Esophagus (tissue), 2 donors: ENCODE measurements around the gene KLHDC2. TPM values are rescaled to one million over a fixed set of nuclear protein-coding genes. Genes with fewer than 3 reads are reported as not detected.
"Not testable (repeated sequence)": the region's sequence is repeated elsewhere in the genome, so short reads cannot be mapped to it uniquely, and the experiment has no call there.

Experiments
- H3K27ac ChIP-seq, 2 donors: one replicate each; pipeline ENCODE4 v1.5.1; 2013; ENCODE audit warnings: low read depth in 2 of 2, mild to moderate bottlenecking in 2 of 2, inconsistent platforms in 1 of 2, low read length in 1 of 2, moderate library complexity in 1 of 2
- H3K27me3 ChIP-seq, 2 donors: one replicate each; pipeline ENCODE4 v1.6.1; 2013; ENCODE audit warnings: low read length in 2 of 2, control low read depth in 1 of 2, mild to moderate bottlenecking in 1 of 2; ENCODE audit not compliant: insufficient read depth in 2 of 2, control insufficient read depth in 1 of 2
- H3K36me3 ChIP-seq, 2 donors: one replicate each; pipeline ENCODE4 v1.6.1; 2013; ENCODE audit warnings: low read length in 1 of 2; ENCODE audit not compliant: control insufficient read depth in 2 of 2, insufficient read depth in 2 of 2
- H3K4me1 ChIP-seq, 2 donors: one replicate each; pipeline ENCODE4 v1.6.1; 2013; ENCODE audit warnings: low read length in 1 of 2; ENCODE audit not compliant: control insufficient read depth in 2 of 2, insufficient read depth in 2 of 2
- H3K4me3 ChIP-seq, 2 donors: one replicate each; pipeline ENCODE4 v1.5.1; 2013; ENCODE audit warnings: low read length in 2 of 2, mild to moderate bottlenecking in 2 of 2, low read depth in 1 of 2, moderate library complexity in 1 of 2
- H3K9me3 ChIP-seq, 2 donors: one replicate each; pipeline ENCODE4 v1.6.1; 2013; ENCODE audit warnings: mild to moderate bottlenecking in 2 of 2, low read depth in 1 of 2, low read length in 1 of 2, moderate library complexity in 1 of 2; ENCODE audit not compliant: control insufficient read depth in 2 of 2, insufficient read depth in 1 of 2
- WGBS, 2 donors: extraction: QIAGEN DNeasy Blood & Tissue Kit; methylation state at CpG; one replicate each; pipeline ENCODE4 v1.1.7; 2013; 5-methylcytosine and 5-hydroxymethylcytosine counted together
- polyA plus RNA-seq, 2 donors: library from polyadenylated mRNA; stranded (reverse); fragments of 200-250 nt; gene quantifications; one replicate each; pipeline ENCODE4 v1.2.3, GENCODE V29; 2013
- donor health status: healthy with polysubstance abuse.
- donor health status: Bipolar disorder and iron deficiency.

Gene KLHDC2
- polyA plus RNA-seq, 2 donors: 24.2 to 31.6 TPM

DNA sequence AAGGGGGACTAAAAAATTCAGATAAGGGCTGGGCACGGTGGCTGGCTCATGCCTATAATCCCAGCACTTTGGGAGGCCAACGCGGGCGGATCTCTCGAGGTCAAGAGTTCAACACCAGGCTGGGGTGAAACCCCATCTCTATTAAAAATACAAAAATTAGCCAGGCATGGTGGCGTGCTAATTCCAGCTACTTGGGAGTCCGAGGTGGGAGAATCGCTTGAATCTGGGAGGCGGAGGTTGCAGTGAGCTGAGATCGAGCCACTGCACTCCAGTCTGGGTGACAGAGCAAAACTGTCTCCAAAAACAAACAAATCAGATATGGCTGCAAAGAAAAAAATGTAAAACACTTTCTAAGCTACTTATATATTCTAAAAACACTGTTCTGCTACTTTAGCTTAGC, 3.7 kb downstream of the KLHDC2 start:
- H3K27me3 ChIP-seq, H3K4me3 ChIP-seq, H3K4me1 ChIP-seq, H3K36me3 ChIP-seq, H3K27ac ChIP-seq, H3K9me3 ChIP-seq: not testable (repeated sequence)
- WGBS, 2 donors: 86 to 94% methylated on average over 10 of the region's 10 CpGs

DNA sequence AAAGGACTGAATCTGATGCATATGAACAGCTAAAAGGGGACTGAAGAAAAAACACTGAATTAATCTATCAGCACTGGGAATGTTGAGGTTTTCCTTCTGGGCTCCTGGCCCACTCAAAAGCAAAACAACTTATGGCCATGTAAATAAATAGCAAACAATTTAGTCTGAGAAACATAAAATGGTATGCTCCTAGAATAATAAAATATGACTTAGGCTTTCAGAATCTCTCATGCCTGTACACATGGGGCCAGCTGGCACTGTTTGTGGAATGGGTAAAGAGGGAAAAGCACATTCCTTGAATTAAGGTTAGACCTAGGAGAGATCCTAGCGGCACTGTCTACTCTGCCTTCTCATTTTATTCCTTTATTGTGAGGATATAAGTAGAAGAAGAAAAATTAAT, 6.2 kb downstream of the KLHDC2 start:
- H3K36me3 ChIP-seq: no peaks in the 10 kb centered on the region

DNA sequence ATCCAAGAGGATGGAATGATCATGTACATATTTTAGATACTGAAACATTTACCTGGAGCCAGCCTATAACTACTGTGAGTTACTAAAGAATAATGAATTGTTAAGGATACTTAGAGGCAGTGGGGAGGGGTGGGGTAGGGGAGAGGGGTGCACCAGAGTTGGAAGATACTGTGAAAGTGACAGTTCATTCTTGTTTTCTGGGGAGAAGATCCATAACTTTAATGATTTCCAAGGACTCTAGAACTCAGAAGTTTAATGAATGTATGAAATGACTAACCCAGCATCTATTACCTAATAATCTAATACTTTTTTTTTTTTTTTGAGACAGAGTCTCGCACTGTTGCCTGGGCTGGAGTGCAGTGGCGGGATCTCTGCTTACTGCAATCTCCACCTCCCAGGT, 10.5 kb downstream of the KLHDC2 start:
- H3K4me3 ChIP-seq: no peak overlapping the region
- H3K9me3 ChIP-seq: no peaks in the 10 kb centered on the region
- no peaks in the 10 kb centered on the region for H3K4me1 ChIP-seq
- peaks cover 2 to 7% of the 10 kb centered on the region in 2 donors for H3K36me3 ChIP-seq
- no peak overlapping the region for H3K27ac ChIP-seq
- H3K27me3 ChIP-seq: no peaks in the 10 kb centered on the region
- 98 to 100% methylated on average over 2 of the region's 2 CpGs for WGBS, 2 donors

More for the DNA sequence above, 6.2 kb downstream of the KLHDC2 start:
- no peak overlapping the region for H3K4me3 ChIP-seq
- peaks cover 0 to 5% of the 10 kb centered on the region in 2 donors for H3K4me1 ChIP-seq
- 80 to 90% methylated on average over 1 of the region's 1 CpG for WGBS, 2 donors
- no peaks in the 10 kb centered on the region for H3K27me3 ChIP-seq
- no peak overlapping the region for H3K27ac ChIP-seq
- no peaks in the 10 kb centered on the region for H3K9me3 ChIP-seq

DNA sequence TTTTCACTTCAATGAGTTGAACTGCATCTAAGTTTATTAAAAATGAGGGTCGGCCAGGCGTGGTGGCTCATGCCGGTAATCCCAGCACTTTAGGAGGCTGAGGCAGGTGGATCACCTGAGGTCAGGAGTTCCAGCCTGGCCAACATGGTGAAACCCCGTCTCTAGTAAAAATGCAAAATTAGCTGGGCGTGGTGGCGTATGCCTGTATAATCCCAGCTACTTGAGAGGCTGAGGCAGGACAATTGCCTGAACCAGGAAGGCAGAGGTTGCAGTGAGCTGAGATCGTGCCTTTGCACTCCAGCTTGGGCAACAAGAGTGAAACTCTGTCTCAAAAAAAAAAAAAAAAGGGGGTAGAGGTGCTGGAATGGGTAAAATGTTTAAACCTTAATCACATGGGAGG, 13.1 kb downstream of the KLHDC2 start:
- peaks cover 9 to 10% of the 10 kb centered on the region in 2 donors for H3K36me3 ChIP-seq
- 93 to 94% methylated on average over 7 of the region's 7 CpGs for WGBS, 2 donors
- H3K27ac ChIP-seq, H3K27me3 ChIP-seq, H3K4me3 ChIP-seq, H3K4me1 ChIP-seq, H3K9me3 ChIP-seq: not testable (repeated sequence)

DNA sequence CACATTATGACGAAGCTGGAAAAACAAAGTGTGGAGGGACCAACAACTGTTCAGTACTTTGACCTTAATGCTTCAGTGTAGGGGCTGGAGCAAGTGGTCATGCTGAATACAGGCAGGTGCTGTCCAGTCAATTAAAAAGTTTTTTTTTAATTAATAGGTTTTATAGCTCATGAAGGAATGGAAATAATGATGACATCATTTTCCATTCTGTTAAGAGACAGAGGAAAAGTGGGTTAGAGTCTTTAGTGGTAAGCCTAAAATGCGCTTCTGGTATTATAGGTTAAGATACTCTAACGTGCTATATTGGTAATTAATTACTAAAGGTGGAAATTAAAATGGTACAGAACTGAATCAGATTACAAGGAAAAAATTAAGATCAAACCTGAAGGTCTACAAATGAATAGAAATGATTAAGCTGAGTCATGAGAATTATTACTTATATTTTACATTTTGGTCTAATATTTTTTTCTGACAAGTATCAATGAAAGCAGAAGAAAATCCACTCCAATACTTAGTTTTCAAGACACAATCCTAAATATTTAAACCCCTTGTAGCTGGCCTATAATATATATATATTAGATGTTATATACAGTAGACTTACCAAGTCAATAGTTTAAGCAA, 15.6 kb downstream of the KLHDC2 start:
- peaks cover 11 to 14% of the 10 kb centered on the region in 2 donors for H3K36me3 ChIP-seq
- no peaks in the 10 kb centered on the region for H3K27me3 ChIP-seq
- 80 to 85% methylated on average over 3 of the region's 3 CpGs for WGBS, 2 donors

DNA sequence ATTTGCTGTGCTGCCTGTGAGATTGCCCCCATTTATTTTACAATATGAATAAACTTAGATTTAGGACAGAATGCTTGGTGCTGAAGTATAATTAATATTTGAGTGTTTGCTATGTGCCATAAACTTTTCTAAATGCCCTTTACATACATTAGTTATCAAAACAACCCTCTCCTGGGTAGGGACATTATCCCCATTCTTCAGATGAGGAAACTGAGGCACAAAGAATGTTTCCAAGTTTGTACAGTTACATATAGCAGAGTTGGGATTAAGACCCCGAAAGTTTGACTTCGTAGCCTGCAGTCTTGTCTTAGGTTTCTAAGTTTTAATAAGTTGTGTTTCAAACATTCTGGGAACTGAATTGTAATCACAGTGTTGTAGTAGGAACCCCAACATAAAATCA, 18.4 kb downstream of the KLHDC2 start:
- WGBS, 2 donors: 99% methylated on average over 2 of the region's 2 CpGs
- Histone ChIP-seq H3K27ac (no peak overlapping the region), H3K4me1 (no peaks in the 10 kb centered on the region), H3K36me3 (peaks cover 6 to 14% of the 10 kb centered on the region in 2 donors), H3K4me3 (no peak overlapping the region), H3K27me3 (no peaks in the 10 kb centered on the region), H3K9me3 (no peaks in the 10 kb centered on the region)

More for the DNA sequence above, 15.6 kb downstream of the KLHDC2 start:
- Histone ChIP-seq H3K27ac (no peak overlapping the region), H3K4me3 (no peak overlapping the region), H3K4me1 (no peaks in the 10 kb centered on the region), H3K9me3 (no peaks in the 10 kb centered on the region)

DNA sequence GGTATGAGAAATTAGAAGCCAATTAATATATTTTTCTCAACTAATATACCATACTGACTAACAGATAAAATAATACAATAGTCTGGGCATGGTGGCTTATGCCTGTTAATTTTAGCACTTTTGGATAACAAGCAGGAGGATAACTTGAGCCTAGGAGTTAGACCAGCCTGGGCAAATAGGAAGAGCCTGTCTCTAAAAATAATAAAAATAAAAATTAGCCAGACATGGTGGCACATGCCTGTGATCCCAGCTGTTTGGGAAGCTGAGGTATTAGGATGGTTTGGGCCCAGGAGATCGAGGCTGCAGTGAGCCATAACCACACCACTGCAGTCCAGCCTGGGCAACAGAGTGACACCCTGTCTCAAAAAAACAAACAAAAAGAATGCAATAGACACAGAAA, 24.7 kb downstream of the KLHDC2 start:
- Histone ChIP-seq H3K27me3 (no peaks in the 10 kb centered on the region), H3K4me3 (no peak overlapping the region), H3K9me3 (no peaks in the 10 kb centered on the region), H3K36me3 (peaks cover 6 to 9% of the 10 kb centered on the region in 2 donors), H3K27ac (no peak overlapping the region), H3K4me1 (no peaks in the 10 kb centered on the region)
- 0% methylated on average over 1 of the region's 1 CpG for WGBS, 2 donors

DNA sequence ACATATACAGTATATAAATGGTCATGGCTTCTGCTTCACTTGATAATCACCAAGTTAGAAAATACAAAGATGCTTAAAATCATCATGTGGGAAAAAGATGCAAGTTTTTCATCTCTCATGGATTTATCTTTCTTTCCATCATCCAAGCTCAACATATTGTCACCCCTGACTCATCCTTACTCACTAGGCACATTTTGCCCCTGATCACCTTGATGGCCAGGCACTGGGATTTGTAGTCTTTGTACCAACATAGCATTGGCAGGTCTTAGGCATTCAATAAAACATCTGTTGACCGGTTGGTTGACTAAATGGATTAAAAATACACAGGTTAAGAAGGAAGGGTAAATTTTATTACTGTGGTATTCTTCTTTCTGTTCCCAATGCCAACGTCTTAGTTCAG, 28.1 kb downstream of the KLHDC2 start:
- peaks cover 10 to 13% of the 10 kb centered on the region in 2 donors for H3K36me3 ChIP-seq
- no peak overlapping the region for H3K27ac ChIP-seq
- H3K4me3 ChIP-seq: no peak overlapping the region
- no peaks in the 10 kb centered on the region for H3K4me1 ChIP-seq
- WGBS, 2 donors: 87 to 88% methylated on average over 2 of the region's 2 CpGs
- no peaks in the 10 kb centered on the region for H3K27me3 ChIP-seq
- H3K9me3 ChIP-seq: no peaks in the 10 kb centered on the region

DNA sequence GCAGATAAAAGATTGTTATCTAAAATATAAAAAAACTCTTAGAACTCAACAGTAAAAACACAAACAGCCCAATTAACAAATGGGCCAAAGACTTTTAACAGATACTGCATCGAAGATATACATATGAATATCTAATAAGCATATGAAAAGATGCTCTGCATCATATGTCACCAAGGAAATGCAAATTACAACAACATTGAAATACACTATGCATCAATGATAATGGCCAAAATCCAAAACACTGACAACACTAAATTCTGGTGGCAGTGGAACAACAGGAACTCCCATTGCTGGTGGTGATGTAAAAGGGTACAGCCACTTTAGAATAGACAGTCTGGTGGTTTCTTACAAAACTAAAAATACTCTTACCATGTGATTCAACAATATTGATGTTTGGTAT, 40.8 kb downstream of the KLHDC2 start:
- no peaks in the 10 kb centered on the region for H3K4me1 ChIP-seq
- H3K4me3 ChIP-seq: no peak overlapping the region
- WGBS, 2 donors: 0% methylated on average over 1 of the region's 1 CpG
- no peak overlapping the region for H3K27ac ChIP-seq
- H3K27me3 ChIP-seq: no peaks in the 10 kb centered on the region
- H3K9me3 ChIP-seq: no peaks in the 10 kb centered on the region
- peaks cover 2 to 4% of the 10 kb centered on the region in 2 donors for H3K36me3 ChIP-seq

DNA sequence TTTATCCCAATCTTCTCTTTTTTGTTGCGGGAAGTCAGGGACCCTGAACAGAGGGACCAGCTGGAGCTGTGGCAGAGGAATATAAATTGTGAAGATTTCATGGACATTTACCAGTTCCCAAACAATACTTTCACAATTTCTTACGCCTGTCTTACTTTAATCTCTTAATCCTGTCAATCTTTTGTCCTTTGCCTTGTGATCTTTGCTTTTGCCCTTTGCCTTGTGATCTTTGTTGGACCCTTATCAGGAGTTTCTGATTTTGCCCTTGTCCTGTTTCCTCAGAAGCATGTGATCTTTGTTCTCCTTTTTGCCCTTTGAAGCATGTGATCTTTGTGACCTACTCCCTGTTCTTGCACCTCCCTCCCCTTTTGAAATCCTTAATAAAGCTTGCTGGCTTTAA, 48.2 kb downstream of the KLHDC2 start:
- WGBS, 2 donors: 89 to 90% methylated on average over 2 of the region's 2 CpGs
- not testable (repeated sequence) for H3K27me3 ChIP-seq, H3K4me1 ChIP-seq, H3K9me3 ChIP-seq, H3K4me3 ChIP-seq, H3K27ac ChIP-seq
- peaks cover 2 to 12% of the 10 kb centered on the region in 2 donors for H3K36me3 ChIP-seq
